GM18505 (cell line): ENCODE data around the gene SPAAR.
"Not testable (repeated sequence)": the region's sequence is repeated elsewhere in the genome, so short reads cannot be mapped to it uniquely, and the experiment has no call there.

Source experiments
- ATAC-seq: cut with Tn5 transposase; IDR thresholded peaks from one replicate; pipeline ENCODE4 v1.9.1; 2021; ENCODE audit not compliant: unreplicated experiment
- POLR2A ChIP-seq: IDR thresholded peaks from 4 replicates; pipeline ENCODE4 v1.6.1; 2011; ENCODE audit warnings: borderline replicate concordance; ENCODE audit not compliant: insufficient read depth, insufficient read length; ENCODE audit errors: extremely low read depth

Gene SPAAR

DNA sequence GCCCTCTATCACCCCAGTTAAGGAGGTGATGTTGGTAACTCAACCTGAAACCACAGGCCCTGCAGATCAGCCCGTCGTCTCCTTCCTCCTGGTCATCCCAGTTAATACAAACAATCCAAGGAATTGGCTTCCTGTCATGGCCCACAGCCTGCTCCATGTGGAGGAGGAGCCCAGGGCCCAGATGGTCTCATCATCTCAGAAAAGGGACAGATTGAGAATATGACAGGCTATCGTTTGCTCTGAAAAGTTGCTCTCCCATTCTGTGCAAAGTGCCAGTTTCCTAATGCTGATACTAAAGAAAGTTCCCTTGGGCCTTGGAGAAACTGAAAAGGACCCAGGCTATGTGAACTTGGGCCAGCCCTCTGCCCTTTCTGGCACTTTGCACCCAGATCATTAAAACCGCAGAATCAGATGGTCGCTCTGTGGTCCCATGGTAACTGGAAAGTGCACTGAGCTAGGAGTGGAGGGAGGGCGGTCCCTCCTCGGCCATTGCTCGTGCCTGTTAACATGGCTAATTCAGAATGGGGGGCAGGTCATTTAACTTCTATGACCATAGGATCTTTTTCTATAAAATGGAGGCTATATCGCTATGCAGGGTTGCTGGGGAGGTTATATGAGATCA lies 675 bp upstream of the SPAAR start:
- TF ChIP-seq POLR2A: no peak
- ATAC-seq: no peak

- no peak for TF ChIP-seq POLR2A
- ATAC-seq: no peak
Observed at GRCh38 chr9:35909687-35910612, 660 bp downstream of the SPAAR start.

DNA sequence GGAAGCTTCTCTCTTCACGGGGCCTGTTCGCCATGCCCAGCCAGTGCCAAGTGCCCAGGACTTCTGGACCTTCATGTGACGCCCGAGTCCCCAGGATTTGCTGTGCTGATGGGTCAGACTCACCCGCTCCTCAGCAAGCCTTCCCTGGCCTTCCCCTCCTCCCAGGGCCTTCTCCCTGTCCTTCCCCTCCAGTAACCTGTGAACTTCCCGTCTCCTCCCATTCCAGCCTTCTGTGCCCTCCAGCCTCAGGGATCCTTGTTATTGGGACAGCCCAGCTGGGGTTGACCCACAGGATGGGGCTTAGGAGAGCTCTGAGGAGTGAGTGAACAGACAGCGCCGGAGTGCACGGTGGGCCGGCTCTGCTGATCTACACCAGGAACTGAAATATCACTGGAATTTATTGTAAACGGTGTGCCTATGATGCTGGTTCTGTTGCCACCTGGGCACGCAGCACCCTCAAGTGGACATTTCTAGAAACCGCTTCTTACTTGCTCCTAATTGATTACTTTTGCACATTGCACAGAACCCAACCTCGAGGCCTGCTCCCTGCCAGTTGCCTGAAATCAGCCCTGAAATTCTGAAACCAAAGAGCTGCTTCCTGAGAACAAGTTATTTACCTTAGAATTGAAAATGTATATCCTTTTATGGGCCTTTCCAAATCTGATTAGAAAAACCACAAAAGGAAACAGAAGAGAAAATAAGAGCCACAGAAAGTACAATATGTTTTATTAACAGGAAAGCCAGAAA lies 1.5 kb downstream of the SPAAR start:
- no peak for TF ChIP-seq POLR2A
- no peak for ATAC-seq

- no peak for TF ChIP-seq POLR2A
Observed at GRCh38 chr9:35911690-35912089, 2.4 kb downstream of the SPAAR start.

DNA sequence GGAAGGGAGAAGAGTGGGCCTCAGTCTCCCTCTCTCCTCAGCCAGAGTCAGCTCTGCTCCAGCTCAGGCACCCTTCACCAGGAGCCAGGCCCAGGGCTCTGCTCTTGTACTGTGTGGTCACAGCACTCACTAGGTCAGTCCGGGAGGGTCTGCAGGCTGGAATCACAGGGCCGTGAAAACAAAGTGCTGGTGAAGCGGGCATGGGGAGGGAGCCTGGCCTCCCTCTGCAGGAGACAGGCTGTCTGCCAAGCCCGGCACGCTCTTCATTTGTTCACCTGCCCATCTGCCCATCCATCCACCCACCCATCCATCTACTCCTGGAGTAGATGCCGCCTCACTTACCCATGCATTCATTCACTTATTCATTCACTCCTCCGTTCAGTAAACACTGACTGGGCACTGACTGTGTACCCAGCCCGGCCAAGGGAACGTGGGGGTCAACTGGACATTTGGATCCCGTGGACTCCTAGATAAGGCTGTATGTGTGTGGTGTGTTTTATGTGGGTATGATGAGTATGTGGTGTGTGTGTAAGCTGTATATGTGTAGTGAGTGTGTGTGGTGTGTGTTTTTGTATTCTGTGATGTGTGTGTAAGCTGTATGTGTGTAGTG lies 3.6 kb downstream of the SPAAR start:
- no peak for ATAC-seq
- no peak for TF ChIP-seq POLR2A

More at GRCh38 chr9:35911690-35912089, 2.4 kb downstream of the SPAAR start:
- no peak for ATAC-seq

- not testable (repeated sequence) for ATAC-seq
Observed at GRCh38 chr9:35913429-35913828, 4.1 kb downstream of the SPAAR start.

DNA sequence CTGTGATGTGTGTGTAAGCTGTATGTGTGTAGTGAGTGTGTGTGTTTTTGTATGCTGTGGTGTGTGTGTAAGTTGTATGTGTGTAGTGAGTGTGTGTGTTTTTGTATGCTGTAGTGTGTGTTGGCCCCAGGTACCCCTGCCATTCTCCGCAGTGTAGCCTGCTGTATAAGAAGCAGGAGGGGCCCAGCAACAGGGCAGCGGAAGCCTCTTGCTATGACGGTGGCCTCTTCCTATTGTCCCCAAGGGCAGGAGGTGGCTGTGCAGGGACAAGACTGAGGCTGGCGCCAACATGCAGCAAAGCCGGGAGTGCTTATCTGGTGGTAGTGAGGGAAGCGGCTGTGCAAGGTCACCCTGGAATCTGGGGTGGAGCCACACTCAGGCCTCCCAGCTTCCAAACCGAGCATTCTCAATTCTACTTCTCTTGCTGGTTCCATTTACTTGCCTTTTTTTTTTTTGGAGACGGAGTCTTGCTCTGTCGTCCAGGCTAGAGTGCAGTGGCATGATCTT lies 5.1 kb downstream of the SPAAR start:
- ATAC-seq: no peak
- no peak for TF ChIP-seq POLR2A

DNA sequence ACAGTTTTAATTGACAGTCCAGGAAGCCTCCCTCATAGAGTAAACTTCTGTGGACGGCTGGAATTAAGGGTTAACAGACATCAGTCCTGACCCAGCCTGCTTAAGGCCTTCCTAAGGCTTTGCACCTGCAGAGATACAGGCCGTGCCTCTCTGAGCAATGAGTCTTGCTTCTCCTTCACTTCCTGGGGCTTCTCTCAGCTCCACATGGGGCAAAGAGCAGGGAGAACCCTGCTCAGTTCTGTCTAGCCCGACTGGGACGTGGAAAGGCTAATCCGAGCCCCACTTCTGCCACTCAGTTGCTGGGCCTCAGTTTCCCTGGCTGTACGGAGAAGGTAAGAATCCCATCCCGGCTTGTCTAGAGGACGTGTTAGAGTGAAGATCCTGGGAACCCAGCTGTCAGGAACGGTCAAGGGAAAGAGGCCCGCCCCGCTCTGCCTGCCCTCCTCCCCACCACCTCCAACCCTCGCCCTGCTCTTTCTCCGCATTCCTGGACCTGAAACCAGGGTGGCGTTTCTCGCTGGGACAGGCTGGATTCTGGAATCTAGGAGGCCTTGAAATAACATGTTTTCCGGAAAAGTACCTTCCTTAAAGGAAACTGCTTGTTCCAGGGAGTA lies 6.5 kb downstream of the SPAAR start:
- TF ChIP-seq POLR2A: no peak
- no peak for ATAC-seq

DNA sequence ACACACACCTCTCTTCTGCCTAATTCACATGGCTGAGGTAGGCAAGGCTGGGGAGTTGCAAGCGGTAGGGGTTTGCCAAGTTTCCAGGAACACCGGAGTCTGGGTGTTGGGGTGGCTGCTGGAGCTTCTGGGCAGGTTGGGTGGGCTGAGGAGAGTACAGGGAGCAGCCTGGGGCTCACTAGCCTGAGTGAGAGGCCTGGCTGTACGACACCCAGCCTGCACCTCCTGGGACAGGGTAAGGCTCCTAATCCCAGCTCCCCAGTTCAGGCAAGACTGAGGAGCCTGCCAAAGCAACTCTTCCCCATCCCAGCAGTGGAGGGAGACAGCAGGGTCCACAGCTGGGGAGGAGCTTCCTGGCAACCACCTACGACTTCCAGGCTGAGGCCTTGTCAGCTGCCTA lies 8.0 kb downstream of the SPAAR start:
- TF ChIP-seq POLR2A: no peak
- ATAC-seq: no peak

DNA sequence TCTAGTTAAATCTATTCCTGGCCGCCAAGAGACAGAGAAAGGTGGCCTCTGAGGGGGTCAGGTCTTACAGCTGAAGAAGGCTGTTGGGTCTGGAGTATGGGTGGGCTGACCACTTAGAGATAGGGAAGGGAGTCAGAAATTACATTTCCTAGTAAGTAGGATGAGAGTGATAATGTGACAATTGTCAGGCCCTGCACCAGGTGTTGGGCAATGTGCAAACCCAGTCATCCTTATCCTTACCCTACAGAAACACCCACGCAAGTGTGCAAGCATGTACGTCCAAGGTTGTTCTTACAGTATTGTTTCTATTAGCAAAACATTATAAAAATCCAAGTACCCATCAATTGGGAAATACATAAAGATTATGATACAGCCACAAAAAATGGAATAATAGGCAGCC lies 9.5 kb downstream of the SPAAR start:
- ATAC-seq: no peak
- TF ChIP-seq POLR2A: no peak

DNA sequence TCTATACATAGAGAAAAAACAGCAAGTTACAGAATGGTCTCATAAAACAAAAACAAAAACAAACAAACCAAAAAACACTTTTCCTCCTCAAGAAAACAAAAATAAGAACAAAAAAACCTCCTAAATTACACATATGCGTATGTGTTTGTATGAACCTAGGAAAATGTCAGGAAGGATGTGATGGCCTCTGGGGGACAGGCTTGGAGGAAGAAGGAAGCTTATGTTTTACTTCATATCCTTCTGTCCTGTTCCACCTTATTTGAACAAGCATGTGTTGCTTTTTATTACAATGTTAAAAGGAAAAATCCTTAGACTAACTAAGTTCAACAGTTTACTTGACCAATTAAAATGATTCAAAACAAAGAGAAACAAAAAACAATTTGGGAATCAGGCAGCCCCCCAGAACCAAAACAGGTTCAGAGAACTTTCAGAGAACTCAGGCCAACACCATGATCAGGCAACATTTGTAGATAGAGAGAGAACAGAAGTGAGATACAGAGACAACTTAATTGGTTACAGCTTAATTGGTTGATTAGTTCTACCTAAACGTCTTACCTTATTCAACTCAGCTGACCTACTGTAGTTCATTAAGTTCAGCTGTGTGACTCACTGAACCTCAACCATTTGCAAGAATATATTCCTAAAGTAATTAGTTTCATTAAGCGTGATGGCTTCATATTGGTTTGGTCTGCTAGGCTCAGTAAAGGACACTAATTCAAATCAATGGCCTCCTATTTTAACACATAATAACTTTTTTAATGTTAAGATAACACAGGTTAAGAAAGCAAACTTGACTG lies 10.1 kb downstream of the SPAAR start:
- ATAC-seq: no peak
- TF ChIP-seq POLR2A: no peak

DNA sequence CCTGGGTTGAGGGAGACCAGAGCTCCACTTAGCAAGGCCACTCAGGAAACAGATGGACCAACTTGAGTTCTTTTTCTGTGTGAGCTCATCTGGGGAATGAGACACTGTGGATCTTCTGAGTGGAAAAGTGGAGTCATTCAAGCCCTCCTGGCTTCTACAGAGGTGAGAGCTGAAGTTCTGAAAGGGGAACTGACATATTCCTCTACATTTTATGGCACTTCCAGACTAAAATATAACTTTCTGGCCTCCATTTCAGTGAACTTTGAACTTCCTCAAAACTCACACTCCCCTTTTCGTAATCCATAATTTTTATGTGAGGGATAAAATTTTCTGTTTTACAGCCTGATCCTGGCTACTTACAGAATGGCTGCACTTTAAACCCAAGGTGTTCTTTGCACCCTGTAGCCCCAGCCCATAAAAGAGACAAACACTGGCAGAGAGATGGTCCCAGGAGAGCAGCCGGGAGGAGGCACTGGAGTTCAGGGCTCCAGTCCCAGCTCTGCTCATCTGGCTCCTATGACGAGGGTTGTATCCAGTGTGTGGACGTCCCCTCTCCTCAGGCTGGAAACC lies 10.8 kb downstream of the SPAAR start:
- TF ChIP-seq POLR2A: no peak
- no peak for ATAC-seq

DNA sequence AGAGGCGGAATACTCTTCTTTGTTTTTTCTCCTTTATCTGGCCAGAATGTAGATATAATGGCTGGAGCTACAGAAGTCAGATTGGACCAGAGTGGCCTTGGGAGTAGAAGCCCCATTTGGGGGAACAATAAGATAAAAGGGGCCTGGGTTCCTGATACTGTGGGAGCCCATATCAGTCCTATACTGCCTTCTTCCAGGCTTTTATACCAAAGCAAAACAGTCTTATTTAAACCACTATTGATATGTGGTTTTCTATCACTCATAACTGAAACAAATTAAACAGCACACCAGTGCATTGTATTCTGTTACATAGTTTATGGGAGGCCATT lies 14.3 kb downstream of the SPAAR start:
- TF ChIP-seq POLR2A: no peak
- no peak for ATAC-seq
